ENCODE data around the gene B3GALNT2.
A peak's percentile ranks its signal among the peaks of the same experiment; 100 is the strongest.

B3GALNT2 gene

GRCh38 chr1:235450886-235451483 lies 53.3 kb downstream of the B3GALNT2 start:
- no peak for DNase-seq

DNA sequence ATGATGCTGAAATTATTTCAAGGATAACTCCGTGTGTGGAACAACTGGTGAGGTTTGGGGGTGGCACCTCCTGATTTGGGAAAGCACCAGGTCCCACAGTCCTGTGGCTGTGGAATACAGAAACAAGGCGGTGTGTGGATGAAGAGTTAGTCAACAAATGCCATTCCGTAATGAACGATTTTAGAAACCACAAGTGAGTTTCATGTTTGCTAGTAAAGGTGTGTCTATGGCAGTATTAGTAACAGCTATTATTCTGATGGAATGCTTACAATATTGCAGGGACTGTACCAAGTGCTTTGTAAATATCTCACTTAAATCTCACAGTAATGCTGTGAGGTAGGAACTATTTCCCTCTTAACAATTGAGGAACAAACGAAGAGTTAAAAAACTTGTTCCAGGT lies 53.8 kb downstream of the B3GALNT2 start:
- DNase-seq, result no peak

- DNase-seq, result no peak
Observed at GRCh38 chr1:235448616-235449015, 55.6 kb downstream of the B3GALNT2 start.

GRCh38 chr1:235442788-235443429 lies 61.3 kb downstream of the B3GALNT2 start:
- DNase-seq, result peak; percentile 76

GRCh38 chr1:235441159-235441685 lies 63.0 kb downstream of the B3GALNT2 start:
- no peak for DNase-seq

DNA sequence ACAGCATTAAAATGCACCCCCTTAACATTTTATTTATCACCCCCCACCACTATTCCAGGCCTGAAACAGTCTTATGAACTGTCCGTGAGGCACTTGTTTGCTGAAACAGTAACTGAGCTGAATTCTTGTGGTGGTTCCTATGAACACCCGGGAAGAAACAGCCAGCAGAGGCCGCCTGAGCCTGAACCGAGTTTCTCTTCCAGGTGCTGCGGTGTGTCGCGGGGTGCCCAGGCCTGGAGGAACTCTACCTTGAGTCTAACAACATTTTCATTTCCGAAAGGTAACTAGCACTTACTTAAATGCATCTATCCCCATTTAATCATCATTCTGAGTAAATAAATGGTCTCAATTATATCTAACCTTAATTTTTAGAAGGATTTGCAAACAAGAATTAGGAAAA lies 70.3 kb downstream of the B3GALNT2 start:
- DNase-seq, result no peak

DNA sequence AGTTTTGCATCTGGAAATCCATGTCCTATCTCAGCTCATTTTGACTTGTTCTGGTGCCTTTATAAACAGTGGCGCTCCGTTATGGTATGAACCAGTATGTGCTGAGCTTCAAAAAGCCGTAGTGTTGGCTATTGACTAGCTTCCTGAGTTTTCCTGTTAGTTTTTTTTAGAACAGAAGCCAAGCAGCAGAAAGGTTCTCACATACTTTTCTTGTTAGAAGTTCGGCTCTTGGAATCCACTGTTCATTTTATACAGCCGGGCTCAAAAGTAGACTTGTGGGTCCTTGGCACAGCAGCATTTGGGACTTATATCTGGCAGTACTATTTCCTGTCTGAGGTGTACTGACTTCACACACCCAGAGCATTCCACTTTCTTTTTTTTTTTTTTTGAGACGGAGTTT lies 73.3 kb downstream of the B3GALNT2 start:
- DNase-seq, result peak; percentile 55

GRCh38 chr1:235429143-235429542 lies 75.1 kb downstream of the B3GALNT2 start:
- peak; percentile 37 for DNase-seq

DNA sequence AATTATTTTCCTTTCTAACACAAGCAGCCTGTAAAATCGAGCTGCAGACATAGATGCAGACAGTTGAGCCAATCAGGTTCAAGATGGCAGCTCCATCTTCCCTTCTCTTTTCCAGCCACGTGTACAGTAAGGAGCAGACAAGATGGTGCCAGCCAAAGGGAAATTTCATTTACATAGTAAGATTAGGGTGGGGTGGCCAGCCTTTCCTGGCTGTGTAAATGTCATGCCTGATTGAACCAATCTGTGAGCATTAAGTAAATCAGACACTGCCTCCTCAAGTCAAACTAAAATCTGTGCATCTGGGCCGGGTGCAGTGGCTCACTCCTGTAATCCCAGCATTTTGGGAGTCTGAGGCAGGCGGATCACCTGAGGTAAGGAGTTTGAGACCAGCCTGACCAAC lies 76.8 kb downstream of the B3GALNT2 start:
- DNase-seq, result no peak

DNA sequence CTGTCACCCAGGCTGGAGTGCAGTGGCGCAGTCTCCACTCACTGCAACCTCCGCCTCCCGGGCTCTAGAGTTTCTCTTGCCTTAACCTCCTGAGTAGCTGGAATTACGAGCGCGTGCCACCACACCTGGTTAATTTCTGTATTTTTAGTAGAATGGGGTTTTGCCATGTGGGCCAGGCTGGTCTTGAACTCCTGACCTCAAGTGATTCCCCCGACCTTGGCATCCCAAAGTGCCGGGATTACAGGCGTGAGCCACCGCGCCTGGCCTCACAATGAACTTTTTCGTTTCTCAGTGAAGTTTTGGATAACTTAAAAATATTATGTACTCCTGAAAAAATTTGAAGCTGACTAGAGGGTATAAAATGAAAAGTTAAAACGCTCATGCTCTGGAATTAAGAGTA lies 77.6 kb downstream of the B3GALNT2 start:
- DNase-seq, result no peak

DNA sequence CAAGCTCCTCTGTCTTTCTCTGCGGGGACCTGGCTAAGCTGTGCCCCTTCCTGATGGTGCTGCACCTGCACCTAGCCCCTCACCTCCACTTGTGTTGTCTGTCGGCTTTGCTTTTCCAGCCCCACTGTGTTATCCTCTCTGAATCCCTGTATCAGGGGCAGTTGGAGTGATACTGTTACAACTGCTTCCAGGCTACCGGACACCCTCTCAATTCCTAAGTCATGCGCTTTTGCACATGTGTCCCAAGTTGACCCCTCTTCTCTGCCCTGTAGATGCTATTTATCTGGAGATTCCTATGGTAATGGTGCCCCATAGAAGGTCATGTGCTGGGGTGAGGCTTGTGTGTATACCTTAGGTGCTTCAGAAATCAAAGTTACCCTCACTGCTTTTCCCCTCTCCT lies 78.1 kb downstream of the B3GALNT2 start:
- no peak for DNase-seq

- no peak for DNase-seq
Observed at GRCh38 chr1:235425357-235425756, 78.9 kb downstream of the B3GALNT2 start.

DNA sequence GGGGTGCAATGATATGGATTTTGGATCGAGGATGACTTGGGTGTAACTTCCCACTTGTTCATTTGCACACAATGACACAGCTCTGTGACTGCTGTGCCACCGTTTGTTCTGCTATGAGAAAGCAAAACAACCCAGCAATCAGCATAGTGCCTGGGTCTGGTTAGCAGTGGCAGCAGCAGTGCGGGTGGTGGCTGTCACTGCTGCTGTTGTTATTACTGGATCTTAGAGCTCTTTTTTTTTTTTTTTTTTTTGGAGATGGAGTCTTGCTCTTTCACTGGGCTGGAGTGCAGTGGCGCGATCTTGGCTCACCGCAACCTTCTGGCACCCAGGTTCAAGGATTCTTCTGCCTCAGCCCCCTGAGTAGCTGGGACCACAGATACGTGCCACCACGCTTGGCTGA lies 80.2 kb downstream of the B3GALNT2 start:
- DNase-seq, result no peak

DNA sequence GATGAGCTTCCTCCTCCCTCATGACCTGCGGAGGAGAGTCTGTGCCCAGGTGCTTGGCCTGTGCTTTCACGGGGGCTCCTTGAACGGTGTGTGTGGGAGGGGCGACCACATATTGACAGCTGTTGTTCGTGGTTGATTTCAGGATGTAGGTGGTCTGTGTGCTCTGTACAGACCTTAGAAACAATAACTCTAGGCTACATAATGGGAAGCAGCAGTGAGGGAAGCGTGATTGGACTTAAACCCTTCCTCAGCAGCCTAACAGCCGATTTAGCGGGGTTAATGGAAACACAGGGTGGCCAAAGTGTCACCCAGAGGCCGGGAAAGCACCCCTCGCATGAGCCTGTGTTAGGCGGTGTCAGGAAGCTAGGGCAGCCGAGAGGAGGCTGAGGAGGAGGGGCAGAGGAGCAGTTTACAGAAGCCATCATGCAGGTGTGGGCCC lies 81.0 kb downstream of the B3GALNT2 start:
- no peak for DNase-seq

- DNase-seq, result no peak
Observed at GRCh38 chr1:235421751-235422150, 82.5 kb downstream of the B3GALNT2 start.

DNA sequence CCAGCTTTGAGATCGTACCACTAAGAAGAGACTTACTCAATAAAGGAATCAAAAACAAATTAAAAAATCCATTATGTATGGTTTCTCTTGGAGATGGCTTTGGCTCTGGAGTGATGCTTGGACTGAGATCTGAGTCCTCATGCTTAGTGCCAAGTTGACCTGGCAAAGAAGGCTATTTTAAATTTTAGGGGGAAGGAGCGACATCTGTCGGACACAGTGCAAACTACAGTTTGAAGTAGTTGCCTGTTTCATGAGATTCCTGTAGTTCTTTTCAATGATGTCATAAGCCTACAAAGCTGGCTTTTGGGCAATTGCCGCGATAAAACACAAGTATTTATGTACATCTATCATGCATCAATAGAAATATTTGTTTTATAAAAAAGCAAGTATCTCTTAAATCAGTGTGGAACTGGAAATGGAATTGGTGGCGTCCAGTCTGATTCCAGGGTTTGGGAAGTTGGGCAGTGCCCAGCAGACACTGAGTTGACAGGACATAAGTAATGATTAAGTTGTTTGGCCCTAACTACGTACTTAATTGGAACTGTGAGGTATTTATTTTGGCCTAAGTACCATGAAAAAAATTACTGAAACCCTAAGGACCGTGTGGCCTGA lies 87.1 kb downstream of the B3GALNT2 start:
- peak; percentile 75 for DNase-seq

GRCh38 chr1:235416662-235417049 lies 87.6 kb downstream of the B3GALNT2 start:
- peak; percentile 59 for DNase-seq

DNA sequence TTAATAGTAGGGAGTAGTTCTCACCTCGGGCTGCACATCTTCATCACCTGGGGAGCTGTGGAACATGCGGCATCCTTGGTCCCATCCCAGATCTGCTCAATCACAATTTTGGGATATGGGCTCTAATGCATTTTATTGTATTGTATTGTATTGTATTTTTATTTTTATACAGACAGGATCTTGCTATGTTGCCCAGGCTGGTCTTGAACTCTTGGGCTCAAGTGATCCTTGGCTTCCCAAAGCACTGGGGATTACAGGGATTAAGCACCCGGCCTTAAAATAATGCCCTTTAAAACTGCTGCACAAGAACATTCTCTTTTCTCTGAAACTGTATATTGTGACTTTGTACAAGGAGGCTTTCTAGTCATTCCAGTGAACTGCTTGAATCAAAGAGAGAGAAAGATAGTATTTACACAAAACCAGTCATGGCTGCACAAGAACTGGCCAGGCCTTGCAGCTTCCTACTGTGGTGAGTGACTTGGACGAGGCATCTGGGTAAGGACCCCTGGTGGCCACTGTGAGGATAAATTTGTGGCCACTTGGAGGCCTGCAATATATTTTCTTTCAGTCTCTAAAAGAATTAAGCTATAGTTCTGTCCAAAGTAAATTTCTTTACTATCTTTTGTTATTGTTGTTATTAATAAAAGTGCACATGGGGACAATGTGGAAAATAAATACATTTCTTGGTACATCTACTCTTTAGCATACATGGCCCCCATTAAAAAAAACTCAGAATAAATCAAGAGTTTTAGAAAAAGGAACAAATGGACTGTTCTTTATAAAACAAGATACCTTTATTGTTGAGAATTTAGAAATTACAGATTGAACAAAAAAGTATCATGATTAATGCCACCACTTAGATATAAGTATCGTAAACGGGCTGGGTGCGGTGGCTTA lies 89.0 kb downstream of the B3GALNT2 start:
- peak; percentile 76 for DNase-seq

DNA sequence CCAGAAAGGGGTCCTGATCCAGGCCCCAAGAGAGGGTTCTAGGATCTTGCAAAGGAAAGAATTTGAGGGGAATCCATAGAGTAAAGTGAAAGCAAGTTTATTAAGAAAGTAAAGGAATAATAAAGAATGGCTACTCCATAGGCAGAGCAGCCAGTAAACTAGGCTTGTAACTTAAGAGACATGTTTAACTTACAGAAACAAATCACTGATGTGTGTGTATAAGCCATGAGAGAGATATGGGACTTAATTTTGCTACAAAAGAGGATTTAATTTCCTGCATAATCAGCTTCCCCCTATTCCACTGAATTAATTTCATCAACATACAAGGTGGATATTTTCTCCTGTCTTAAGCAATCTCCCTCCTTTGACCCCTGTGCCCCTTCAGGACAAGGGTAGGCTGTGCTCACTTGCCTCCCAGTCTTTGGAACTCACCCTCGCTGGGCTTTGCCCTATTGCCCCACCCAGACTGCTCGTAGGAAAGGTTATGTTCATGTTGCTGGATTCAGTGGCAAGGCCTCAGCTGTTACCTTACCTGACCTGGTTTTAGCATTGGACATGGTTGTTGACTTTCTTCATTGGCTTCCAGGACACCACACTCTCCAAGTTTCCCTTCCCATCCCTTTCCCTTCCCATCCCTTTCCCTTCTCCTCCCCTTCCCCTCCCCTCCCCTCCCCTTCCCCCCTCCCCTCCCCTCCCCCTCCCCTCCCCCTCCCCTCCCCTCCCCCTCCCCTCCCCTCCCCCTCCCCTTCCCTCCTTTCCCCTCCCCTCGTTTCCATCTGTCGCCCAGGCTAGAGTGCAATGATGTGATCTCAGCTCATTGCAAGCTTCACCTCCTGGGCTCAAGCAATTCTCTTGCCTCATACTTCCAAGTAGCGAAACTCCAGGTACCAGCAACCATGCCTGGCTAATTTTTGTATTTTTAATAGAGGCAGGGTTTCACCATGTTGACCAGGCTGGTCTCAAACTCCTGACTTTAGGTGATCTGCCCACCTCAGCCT lies 92.5 kb downstream of the B3GALNT2 start:
- DNase-seq, result peak; percentile 13

DNA sequence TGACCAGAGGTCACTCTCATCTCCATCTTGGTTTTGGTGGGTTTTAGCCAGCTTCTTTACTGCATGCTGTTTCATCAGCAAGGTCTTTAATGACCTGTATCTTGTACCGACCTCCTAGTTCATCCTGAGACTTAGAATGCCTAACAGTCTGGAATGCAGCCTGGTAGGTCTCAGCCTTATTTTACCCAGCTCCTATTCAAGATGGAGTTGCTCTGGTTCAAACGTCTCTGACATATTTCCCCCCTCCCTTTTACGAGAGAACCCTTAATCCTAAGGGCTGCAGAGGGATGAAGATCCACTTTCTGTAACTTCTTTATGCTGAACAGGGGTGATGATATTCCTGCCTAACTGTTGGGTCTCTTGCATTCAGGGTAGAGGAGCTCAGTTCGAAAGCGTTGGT lies 93.8 kb downstream of the B3GALNT2 start:
- DNase-seq, result no peak

DNA sequence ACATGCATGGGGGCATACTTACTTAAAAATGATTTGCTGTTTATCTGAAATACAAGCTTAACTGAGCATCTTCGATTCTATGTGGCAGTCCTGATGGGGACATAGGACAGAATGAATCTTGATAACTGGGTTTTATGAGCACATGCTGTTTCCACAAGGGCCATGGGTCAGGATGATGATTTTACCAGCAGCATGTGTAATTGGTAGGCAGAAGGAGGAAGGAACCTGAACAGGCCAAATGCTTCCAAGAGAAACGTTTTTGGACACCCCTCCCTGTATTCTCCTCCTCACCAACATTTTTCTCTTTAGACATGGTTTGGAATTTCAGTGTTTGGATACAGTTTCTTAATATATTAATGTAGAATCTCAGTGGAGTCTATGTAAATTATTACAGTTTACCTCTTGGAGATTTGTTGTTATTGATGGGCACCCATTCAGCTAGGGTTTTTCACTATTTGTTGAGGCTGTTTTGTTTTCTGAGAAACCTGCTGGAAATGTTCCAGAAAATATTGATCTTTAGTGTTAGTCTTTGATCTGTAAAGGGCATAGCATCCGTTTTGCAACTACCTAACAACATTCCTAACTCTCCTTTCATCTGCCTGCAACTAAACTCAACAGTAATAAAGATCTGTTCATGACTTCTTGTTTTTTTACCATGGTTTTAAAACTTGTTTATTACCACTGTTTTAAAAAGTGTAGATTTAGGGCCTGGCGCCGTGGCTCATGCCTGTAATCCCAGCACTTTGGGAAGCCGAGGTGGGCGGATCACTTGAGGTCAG lies 95.0 kb downstream of the B3GALNT2 start:
- DNase-seq, result no peak

All from fibroblast of skin of right biceps (primary cell).